ENCODE measurements around the gene KISS1. TPM values are rescaled to one million over a fixed set of nuclear protein-coding genes. Genes with fewer than 3 reads are reported as not detected.

The KISS1 gene
- total RNA-seq, 1 experiment from 2014 or later = 1.3 TPM

GRCh38 chr1:204166219-204166618 lies 30.1 kb downstream of the KISS1 start, which contains the start of gene REN:
REN (minus strand) TSS chr1:204166337; CDS start chr1:204166293, 44 bp downstream.
- CTCF ChIA-PET = interaction anchor here (1.2 kb wide), 1 partner anchor 48 kb away, joined by 3 read pairs; the partner anchor contains the start of gene GOLT1A
- RAD21 ChIA-PET (ENCODE audit: low non-redundant PET in 1 of 2, low total read pairs in 2 of 2, uncharacterized antibody in 2 of 2, unreplicated experiment in 2 of 2) = no interaction called here

GRCh38 chr1:204162494-204163074 lies 33.7 kb downstream of the KISS1 start:
- intact Hi-C loops (cut with micrococcal nuclease) = loop anchor here (1.0 to 5.0 kb wide), 7 partner anchors 36 to 340 kb away; partner anchors contain the start of gene SNRPE
- Histone ChIP-seq H3K4me3 (replicated peaks in 1 of 2; ENCODE audit: low read depth in 1 of 2, low read length in 2 of 2) (no peak overlapping the region), H3K9me3 (ENCODE audit: control insufficient read depth in 1 of 2, insufficient read depth in 1 of 2, low read depth in 1 of 2, low read length in 2 of 2) (no peaks in the 10 kb centered on the region), H3K4me1 (ENCODE audit: control insufficient read depth in 1 of 2, insufficient read depth in 2 of 2, low read length in 2 of 2) (peaks cover 0 to 15% of the 10 kb centered on the region in 2 experiments; a peak in 2 of 4 replicates), H3K27me3 (ENCODE audit: insufficient read depth, low read length) (no peaks in the 10 kb centered on the region), H3K79me2 (ENCODE audit: insufficient read depth, low read length) (no peaks in the 10 kb centered on the region), H4K20me1 (ENCODE audit: insufficient read depth) (no peaks in the 10 kb centered on the region), H3K9ac (ENCODE audit: low read length) (no peak overlapping the region), H3K4me2 (ENCODE audit: low read length) (peak overlapping the region; percentile 41), H3K27ac (ENCODE audit: low read depth, low read length) (no peak overlapping the region), H3K36me3 (ENCODE audit: control insufficient read depth in 1 of 2, insufficient read depth in 2 of 2, low read length in 2 of 2) (no peaks in the 10 kb centered on the region), H3K9me2 (ENCODE audit: insufficient read depth) (no peaks in the 10 kb centered on the region), H2AFZ (ENCODE audit: low read depth, low read length, poor library complexity, severe bottlenecking) (peak overlapping the region; percentile 55)
- no TSS peak for BruUV-seq (replicated peaks)
- ChIA-PET CTCF (interaction anchor here (0.7 to 4.1 kb wide), 27 partner anchors 10 to 645 kb away, joined by 3 to 53 read pairs (median 6); partner anchors contain the start of genes ETNK2, GOLT1A, PIK3C2B and PLEKHA6), RAD21 (ENCODE audit: low non-redundant PET in 1 of 2, low total read pairs in 2 of 2, uncharacterized antibody in 2 of 2, unreplicated experiment in 2 of 2) (interaction anchor here (0.6 to 3.2 kb wide), 13 partner anchors 9 to 302 kb away, joined by 3 to 17 read pairs (median 5); partner anchors contain the start of gene GOLT1A (in 1 of the 2)), POLR2A (no interaction called here)
- ATAC-seq (peak; percentile 98), DNase-seq (ENCODE audit: low read depth, low spot score) (peak; percentile 70)
- TF ChIP-seq ZBTB33 (IDR thresholded peaks at IDR 0.05; ENCODE audit: extremely low read depth, insufficient replicate concordance, low read length) = no peak
- TF ChIP-seq SP1 (IDR thresholded peaks at IDR 0.05; ENCODE audit: low read depth) = no peak; the same call in 1 of the 2 replicates
- 0 out of 2 replicates have a peak, but pooled peaks have one; percentile 27 for TF ChIP-seq POLR2AphosphoS5 (IDR thresholded peaks at IDR 0.05; ENCODE audit: low read depth, low read length)
- no peak for TF ChIP-seq FOSL1 (IDR thresholded peaks at IDR 0.05; ENCODE audit: low read depth)
- no peak for TF ChIP-seq EZH2phosphoT487 (IDR thresholded peaks at IDR 0.05; ENCODE audit: borderline replicate concordance)
- TF ChIP-seq ZFX (IDR thresholded peaks at IDR 0.05) = no peak
- no peak for TF ChIP-seq TCF7L2 (IDR thresholded peaks at IDR 0.05; ENCODE audit: borderline replicate concordance, extremely low read depth, insufficient read depth, insufficient read length)
- no peak for TF ChIP-seq ZNF274 (IDR thresholded peaks at IDR 0.05; ENCODE audit: low read depth, low read length)
- no peak for TF ChIP-seq ATF3 (IDR thresholded peaks at IDR 0.05)
- TF ChIP-seq YY1 (IDR thresholded peaks at IDR 0.05; ENCODE audit: extremely low read depth, insufficient replicate concordance, low read depth, low read length) = peak; percentile 22

More at GRCh38 chr1:204166219-204166618, 30.1 kb downstream of the KISS1 start, which contains the start of gene REN:
- H3K27me3 ChIP-seq (ENCODE audit: insufficient read depth, low read length) = no peaks in the 10 kb centered on the region
- H3K4me2 ChIP-seq (ENCODE audit: low read length) = no peak within 1 kb of the TSS
- H3K9ac ChIP-seq (ENCODE audit: low read length) = no peak within 1 kb of the TSS
- H3K9me2 ChIP-seq (ENCODE audit: insufficient read depth) = no peaks in the 10 kb centered on the region
- TF ChIP-seq JUND (IDR thresholded peaks at IDR 0.05) (no peak), ATF3 (IDR thresholded peaks at IDR 0.05) (no peak), SP1 (IDR thresholded peaks at IDR 0.05; ENCODE audit: low read depth) (no peak), TCF7L2 (IDR thresholded peaks at IDR 0.05; ENCODE audit: borderline replicate concordance, extremely low read depth, insufficient read depth, insufficient read length) (no peak), POLR2A (IDR thresholded peaks at IDR 0.05; ENCODE audit: borderline replicate concordance, extremely low read depth, insufficient read depth, insufficient read length) (no peak), ELF1 (IDR thresholded peaks at IDR 0.05; ENCODE audit: borderline replicate concordance, low read depth) (no peak), FOSL1 (IDR thresholded peaks at IDR 0.05; ENCODE audit: low read depth) (no peak), YY1 (IDR thresholded peaks at IDR 0.05; ENCODE audit: extremely low read depth, insufficient replicate concordance, low read depth, low read length) (no peak), ZFX (IDR thresholded peaks at IDR 0.05) (no peak)
- intact Hi-C loops (cut with micrococcal nuclease) = no loop called here
- no peaks in the 10 kb centered on the region for H3K36me3 ChIP-seq (ENCODE audit: control insufficient read depth in 1 of 2, insufficient read depth in 2 of 2, low read length in 2 of 2)
- H3K27ac ChIP-seq (ENCODE audit: low read depth, low read length) = no peak within 1 kb of the TSS
- ATAC-seq = no peak
- POLR2A ChIA-PET = no interaction called here
- peaks cover 0 to 24% of the 10 kb centered on the region in 2 experiments; a peak in 2 of 4 replicates for H3K4me1 ChIP-seq (ENCODE audit: control insufficient read depth in 1 of 2, insufficient read depth in 2 of 2, low read length in 2 of 2)
- BruUV-seq (replicated peaks) = no TSS peak
- H3K79me2 ChIP-seq (ENCODE audit: insufficient read depth, low read length) = no peaks in the 10 kb centered on the region
- DNase-seq (ENCODE audit: low read depth, low spot score) = no peak
- H2AFZ ChIP-seq (ENCODE audit: low read depth, low read length, poor library complexity, severe bottlenecking) = no peak within 1 kb of the TSS
- no peak within 1 kb of the TSS for H3K4me3 ChIP-seq (replicated peaks in 1 of 2; ENCODE audit: low read depth in 1 of 2, low read length in 2 of 2)
- H4K20me1 ChIP-seq (ENCODE audit: insufficient read depth) = no peaks in the 10 kb centered on the region
- H3K9me3 ChIP-seq (ENCODE audit: control insufficient read depth in 1 of 2, insufficient read depth in 1 of 2, low read depth in 1 of 2, low read length in 2 of 2) = peaks cover 4 to 13% of the 10 kb centered on the region in 2 experiments; a peak in 1 of 4 replicates
